HepG2 (cell line): ENCODE data around the gene SUSD3. TPM values are rescaled to one million over a fixed set of nuclear protein-coding genes. Genes with fewer than 3 reads are reported as not detected.
A peak's percentile ranks its signal among the peaks of the same experiment; 100 is the strongest.

Source experiments
- ERF ChIP-seq: IDR thresholded peaks from 2 replicates; pipeline ENCODE4 v1.6.1; 2018; ENCODE audit warnings: missing biosample characterization, missing genetic modification reagents
- HNRNPUL1 ChIP-seq: fragments of 200-400 bp; formaldehyde crosslinking; IDR thresholded peaks from 2 replicates; pipeline ENCODE4 v1.6.1; 2017; ENCODE audit warnings: low read depth, mild to moderate bottlenecking, low read length, moderate library complexity
- SIN3A ChIP-seq: IDR thresholded peaks from 2 replicates; pipeline ENCODE4 v1.6.1; 2011; ENCODE audit warnings: low read depth, mild to moderate bottlenecking, control low read depth, low read length, borderline replicate concordance
- SP140L ChIP-seq: sonication (generic); formaldehyde crosslinking; IDR thresholded peaks from 2 replicates; pipeline ENCODE4 v1.4.0; 2020; ENCODE audit warnings: missing genetic modification reagents, borderline replicate concordance
- TBX2 ChIP-seq: sonication (generic); formaldehyde crosslinking; IDR thresholded peaks from 2 replicates; pipeline ENCODE4 v1.5.0; 2020; ENCODE audit warnings: missing genetic modification reagents, mild to moderate bottlenecking, borderline replicate concordance
- ZBTB25 ChIP-seq: IDR thresholded peaks from 2 replicates; pipeline ENCODE4 v1.6.1; 2018; ENCODE audit warnings: missing genetic modification reagents
- ZBTB33 ChIP-seq: sonication (generic); formaldehyde crosslinking; IDR thresholded peaks from 2 replicates; pipeline ENCODE4 v1.4.0; 2020; ENCODE audit warnings: missing genetic modification reagents
- ZGPAT ChIP-seq: IDR thresholded peaks from 2 replicates; pipeline ENCODE4 v1.6.1; 2016; ENCODE audit warnings: mild to moderate bottlenecking
- ZNF274 ChIP-seq: sonication (generic); formaldehyde crosslinking; IDR thresholded peaks from 2 replicates; pipeline ENCODE4 v1.5.1; 2020; ENCODE audit warnings: mild to moderate bottlenecking, missing genetic modification reagents
- ZNF296 ChIP-seq: sonication (generic); formaldehyde crosslinking; conservative IDR thresholded peaks from 2 replicates; pipeline ENCODE4 v1.5.0; 2020; ENCODE audit warnings: mild to moderate bottlenecking, missing genetic modification reagents
- ZNF572 ChIP-seq: sonication (generic); formaldehyde crosslinking; IDR thresholded peaks from 2 replicates; pipeline ENCODE4 v1.5.1; 2020; ENCODE audit warnings: mild to moderate bottlenecking, missing genetic modification reagents
- ZNF713 ChIP-seq: sonication (generic); formaldehyde crosslinking; IDR thresholded peaks from 2 replicates; pipeline ENCODE4 v1.4.0; 2020; ENCODE audit warnings: mild to moderate bottlenecking, missing genetic modification reagents
- ZNF75D ChIP-seq: sonication (generic); formaldehyde crosslinking; IDR thresholded peaks from 2 replicates; pipeline ENCODE4 v1.8.1; 2023; ENCODE audit warnings: missing genetic modification reagents, mild to moderate bottlenecking, borderline replicate concordance
- ZNF768 ChIP-seq: sonication (generic); formaldehyde crosslinking; IDR thresholded peaks from 2 replicates; pipeline ENCODE4 v1.4.0; 2020; ENCODE audit warnings: missing genetic modification reagents
- polyA plus RNA-seq, 8 experiments: library from polyadenylated mRNA; depleted of rRNA in 3 of 8; stranded (reverse) in 7 of 8; unstranded in 1 of 8; fragments of >200 nt; fragmentation: Illumina TruSeq in 4 of 8; extraction: Trizol in 4 of 8; gene quantifications; 2 replicates each; pipeline versions ENCODE4 v1.2.1 to v1.2.3, GENCODE V29; 2011 to 2016; ENCODE audit warnings: low read depth in 4 of 8, missing spikeins in 1 of 8, mixed read lengths in 1 of 8; ENCODE audit not compliant: insufficient read depth in 1 of 8
- total RNA-seq, 5 experiments: library from RNA; depleted of rRNA; stranded (reverse); fragments of >200 nt; fragmentation: Illumina TruSeq; extraction: Trizol; gene quantifications; 2 replicates each; pipeline ENCODE4 v1.2.3, GENCODE V29; 2016; ENCODE audit warnings: low read depth in 1 of 5
- TF ChIP-seq, protein P1 (sequence below): sonication (generic); formaldehyde crosslinking; conservative IDR thresholded peaks from 2 replicates; pipeline ENCODE4 v1.4.0; 2020; ENCODE audit warnings: missing genetic modification reagents
- TF ChIP-seq, protein P2 (sequence below): sonication (generic); formaldehyde crosslinking; IDR thresholded peaks from 2 replicates; pipeline ENCODE4 v1.4.0; 2020; ENCODE audit warnings: mild to moderate bottlenecking, missing genetic modification reagents

Gene SUSD3
- total and polyA plus RNA-seq, 2 of the 13 experiments (the other 11 are each of a cell fraction or from before 2014, with no cell fraction given) = 7.0 to 9.1 TPM

- TF ChIP-seq ZGPAT (CRISPR knock-in tag) = peak; percentile 54; the same call in 1 of the 2 replicates
- TF ChIP-seq SIN3A = no peak
- TF ChIP-seq ZNF572 (CRISPR knock-in tag) = no peak
- TF ChIP-seq ZNF75D (CRISPR knock-in tag) = no peak
- TF ChIP-seq, protein P1, sequence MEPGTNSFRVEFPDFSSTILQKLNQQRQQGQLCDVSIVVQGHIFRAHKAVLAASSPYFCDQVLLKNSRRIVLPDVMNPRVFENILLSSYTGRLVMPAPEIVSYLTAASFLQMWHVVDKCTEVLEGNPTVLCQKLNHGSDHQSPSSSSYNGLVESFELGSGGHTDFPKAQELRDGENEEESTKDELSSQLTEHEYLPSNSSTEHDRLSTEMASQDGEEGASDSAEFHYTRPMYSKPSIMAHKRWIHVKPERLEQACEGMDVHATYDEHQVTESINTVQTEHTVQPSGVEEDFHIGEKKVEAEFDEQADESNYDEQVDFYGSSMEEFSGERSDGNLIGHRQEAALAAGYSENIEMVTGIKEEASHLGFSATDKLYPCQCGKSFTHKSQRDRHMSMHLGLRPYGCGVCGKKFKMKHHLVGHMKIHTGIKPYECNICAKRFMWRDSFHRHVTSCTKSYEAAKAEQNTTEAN = no peak
- peak; percentile 76; the same call in 1 of the 2 replicates for TF ChIP-seq TBX2 (CRISPR knock-in tag)
- no peak for TF ChIP-seq SP140L
- TF ChIP-seq ZNF274 (CRISPR knock-in tag) = no peak
- no peak for TF ChIP-seq ZNF713
- TF ChIP-seq HNRNPUL1 = no peak
- TF ChIP-seq ERF (CRISPR knock-in tag) = peak; percentile 59
- TF ChIP-seq ZBTB25 (CRISPR knock-in tag) = no peak
- peak; percentile 45; the same call in 1 of the 2 replicates for TF ChIP-seq ZNF768 (CRISPR knock-in tag)
- TF ChIP-seq, protein P2, sequence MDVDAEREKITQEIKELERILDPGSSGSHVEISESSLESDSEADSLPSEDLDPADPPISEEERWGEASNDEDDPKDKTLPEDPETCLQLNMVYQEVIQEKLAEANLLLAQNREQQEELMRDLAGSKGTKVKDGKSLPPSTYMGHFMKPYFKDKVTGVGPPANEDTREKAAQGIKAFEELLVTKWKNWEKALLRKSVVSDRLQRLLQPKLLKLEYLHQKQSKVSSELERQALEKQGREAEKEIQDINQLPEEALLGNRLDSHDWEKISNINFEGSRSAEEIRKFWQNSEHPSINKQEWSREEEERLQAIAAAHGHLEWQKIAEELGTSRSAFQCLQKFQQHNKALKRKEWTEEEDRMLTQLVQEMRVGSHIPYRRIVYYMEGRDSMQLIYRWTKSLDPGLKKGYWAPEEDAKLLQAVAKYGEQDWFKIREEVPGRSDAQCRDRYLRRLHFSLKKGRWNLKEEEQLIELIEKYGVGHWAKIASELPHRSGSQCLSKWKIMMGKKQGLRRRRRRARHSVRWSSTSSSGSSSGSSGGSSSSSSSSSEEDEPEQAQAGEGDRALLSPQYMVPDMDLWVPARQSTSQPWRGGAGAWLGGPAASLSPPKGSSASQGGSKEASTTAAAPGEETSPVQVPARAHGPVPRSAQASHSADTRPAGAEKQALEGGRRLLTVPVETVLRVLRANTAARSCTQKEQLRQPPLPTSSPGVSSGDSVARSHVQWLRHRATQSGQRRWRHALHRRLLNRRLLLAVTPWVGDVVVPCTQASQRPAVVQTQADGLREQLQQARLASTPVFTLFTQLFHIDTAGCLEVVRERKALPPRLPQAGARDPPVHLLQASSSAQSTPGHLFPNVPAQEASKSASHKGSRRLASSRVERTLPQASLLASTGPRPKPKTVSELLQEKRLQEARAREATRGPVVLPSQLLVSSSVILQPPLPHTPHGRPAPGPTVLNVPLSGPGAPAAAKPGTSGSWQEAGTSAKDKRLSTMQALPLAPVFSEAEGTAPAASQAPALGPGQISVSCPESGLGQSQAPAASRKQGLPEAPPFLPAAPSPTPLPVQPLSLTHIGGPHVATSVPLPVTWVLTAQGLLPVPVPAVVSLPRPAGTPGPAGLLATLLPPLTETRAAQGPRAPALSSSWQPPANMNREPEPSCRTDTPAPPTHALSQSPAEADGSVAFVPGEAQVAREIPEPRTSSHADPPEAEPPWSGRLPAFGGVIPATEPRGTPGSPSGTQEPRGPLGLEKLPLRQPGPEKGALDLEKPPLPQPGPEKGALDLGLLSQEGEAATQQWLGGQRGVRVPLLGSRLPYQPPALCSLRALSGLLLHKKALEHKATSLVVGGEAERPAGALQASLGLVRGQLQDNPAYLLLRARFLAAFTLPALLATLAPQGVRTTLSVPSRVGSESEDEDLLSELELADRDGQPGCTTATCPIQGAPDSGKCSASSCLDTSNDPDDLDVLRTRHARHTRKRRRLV (CRISPR knock-in tag) = peak; percentile 28; the same call in 1 of the 2 replicates
- TF ChIP-seq ZNF296 (CRISPR knock-in tag) = no peak
- TF ChIP-seq ZBTB33 (CRISPR knock-in tag) = no peak
Observed at GRCh38 chr9:93061791-93062763, 3.6 kb downstream of the SUSD3 start (continued).
